Measurements from ENCODE around the gene JUP. TPM values are rescaled to one million over a fixed set of nuclear protein-coding genes. Genes with fewer than 3 reads are reported as not detected.

JUP gene
- total RNA-seq, 4 donors from 2014 or later = 24.5 to 56.6 (median 46.4) TPM

GRCh38 chr17:41810659-41811548, 24.4 kb upstream of the JUP start:
- H3K4me1 ChIP-seq = peaks cover 21 to 54% (median 45%) of the 10 kb centered on the region in 4 donors
- peak overlapping the region; percentile 70 to 89 (median 80) for H3K4me3 ChIP-seq
- DNase-seq (ENCODE audit: extremely low spot score) = no peak
- H3K36me3 ChIP-seq = peaks cover 0 to 26% (median 0%) of the 10 kb centered on the region in 4 donors
- peak overlapping the region; percentile 71 to 84 (median 82) for H3K27ac ChIP-seq (replicated peaks in 1 of 4)
- 13% methylated on average over 42 of the region's 58 CpGs for WGBS
- TF ChIP-seq CTCF (IDR thresholded peaks at IDR 0.05) = no peak
- TF ChIP-seq POLR2A (IDR thresholded peaks at IDR 0.05; ENCODE audit: low read depth) = no peak
- no peak for TF ChIP-seq POLR2AphosphoS5 (IDR thresholded peaks at IDR 0.05)
- no peaks in the 10 kb centered on the region for H3K9me3 ChIP-seq
- no peaks in the 10 kb centered on the region for H3K27me3 ChIP-seq
- intact Hi-C loops (cut with DNase I) = loop anchor here (5.0 kb wide), 1 partner anchor 56 kb away; the partner anchor contains the start of gene KLHL11

DNA sequence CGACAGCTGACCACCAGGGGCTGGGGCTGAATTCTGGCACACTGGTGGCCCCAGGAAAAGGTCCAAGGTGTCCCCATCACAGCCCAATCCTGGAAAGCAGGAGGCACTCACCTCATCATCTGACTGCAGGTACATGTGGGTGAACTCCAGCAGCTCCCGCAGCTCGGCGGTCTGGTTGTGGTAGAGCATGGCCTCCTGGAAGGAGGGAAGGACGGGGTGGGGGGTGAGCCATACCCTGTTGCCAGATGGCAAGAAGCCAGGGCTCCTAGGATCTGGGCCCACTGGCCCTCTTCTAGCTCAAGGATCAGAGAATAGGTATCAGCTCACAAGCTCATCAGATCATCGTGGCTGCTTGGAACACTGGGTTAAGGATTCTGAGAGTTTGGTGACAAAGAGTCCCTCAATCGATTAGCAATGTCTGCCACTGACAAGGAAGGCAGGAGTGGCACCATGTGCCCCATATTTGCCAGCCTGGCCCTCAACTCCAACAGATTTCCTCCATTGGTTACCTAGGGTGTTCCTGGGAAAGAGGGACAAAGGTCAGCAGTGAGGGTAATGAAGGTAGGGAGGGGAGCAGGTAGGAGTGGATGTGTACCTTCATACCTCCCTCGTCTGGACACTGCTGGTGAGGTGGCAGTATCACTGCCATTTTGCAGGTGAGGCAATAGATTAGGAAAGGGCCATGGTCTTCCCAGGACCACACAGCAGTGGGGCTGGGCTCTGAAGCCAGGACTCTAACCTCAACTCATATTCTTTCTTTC, 20.4 kb upstream of the JUP start:
- Histone ChIP-seq H3K36me3 (peaks cover 0 to 49% (median 6%) of the 10 kb centered on the region in 4 donors), H3K4me1 (peaks cover 15 to 31% (median 22%) of the 10 kb centered on the region in 4 donors), H3K27ac (replicated peaks in 1 of 4) (no peak overlapping the region), H3K27me3 (no peaks in the 10 kb centered on the region), H3K9me3 (no peaks in the 10 kb centered on the region), H3K4me3 (no peak overlapping the region)
- no peak for DNase-seq (ENCODE audit: extremely low spot score)
- intact Hi-C loops (cut with DNase I) = no loop called here
- 87% methylated on average over 5 of the region's 8 CpGs for WGBS
- TF ChIP-seq POLR2AphosphoS5 (IDR thresholded peaks at IDR 0.05) = no peak
- no peak for TF ChIP-seq EP300 (IDR thresholded peaks at IDR 0.05)
- no peak for TF ChIP-seq CTCF (IDR thresholded peaks at IDR 0.05)
- no peak for TF ChIP-seq POLR2A (IDR thresholded peaks at IDR 0.05; ENCODE audit: low read depth)

DNA sequence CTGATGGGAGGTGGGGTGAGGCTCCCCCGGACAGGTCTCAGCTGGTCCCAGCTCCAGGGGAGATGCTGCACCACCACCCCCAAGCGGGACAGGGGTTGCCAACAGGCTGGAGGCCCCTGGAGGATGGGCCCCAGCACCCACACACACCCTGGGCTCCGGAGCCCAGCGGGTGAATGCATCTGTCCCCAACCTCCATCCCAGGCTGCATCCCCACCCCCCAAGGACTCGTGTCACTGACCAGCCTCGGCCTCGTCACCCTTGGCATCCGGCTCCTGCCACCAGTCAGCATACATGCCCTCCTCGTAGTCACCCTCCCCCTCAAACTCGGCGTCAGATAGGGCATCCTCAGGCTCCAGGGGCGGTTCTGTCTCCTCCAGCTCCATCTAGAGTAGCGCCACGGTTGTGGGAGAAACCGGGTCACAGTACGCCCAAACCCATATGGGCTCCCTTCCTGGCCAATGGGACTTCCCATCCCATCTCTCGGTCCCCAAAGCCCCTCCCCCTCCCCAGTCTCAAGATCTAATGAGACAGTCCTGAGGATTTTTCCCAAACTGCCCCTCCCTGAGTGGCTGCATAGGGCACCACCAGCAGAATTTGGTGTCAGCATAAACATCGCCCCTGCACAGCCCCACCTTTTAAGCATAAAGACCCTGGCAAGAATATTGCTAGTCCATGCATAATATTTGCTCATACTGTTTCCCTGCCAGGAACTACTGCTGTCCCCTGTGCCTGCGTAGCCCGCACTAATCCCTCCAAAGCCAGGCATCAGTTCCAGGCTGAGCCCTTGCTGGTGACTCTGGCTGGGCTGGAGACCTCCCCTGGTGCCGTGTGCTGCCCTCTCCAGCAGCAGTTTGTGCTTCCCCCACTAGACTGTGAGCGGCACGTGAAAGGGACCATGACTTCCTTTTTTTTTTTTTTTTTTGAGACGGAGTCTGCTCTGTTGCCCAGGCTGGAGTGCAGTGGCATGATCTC, 16.8 kb upstream of the JUP start:
- Histone ChIP-seq H3K9me3 (no peaks in the 10 kb centered on the region), H3K4me1 (peaks cover 7 to 14% (median 9%) of the 10 kb centered on the region in 4 donors), H3K27me3 (peaks cover 0 to 17% (median 0%) of the 10 kb centered on the region in 4 donors), H3K4me3 (no peak overlapping the region), H3K36me3 (peaks cover 0 to 43% (median 6%) of the 10 kb centered on the region in 4 donors), H3K27ac (replicated peaks in 1 of 4) (no peak overlapping the region)
- DNase-seq (ENCODE audit: extremely low spot score) = no peak
- TF ChIP-seq EP300 (IDR thresholded peaks at IDR 0.05) (no peak), POLR2AphosphoS5 (IDR thresholded peaks at IDR 0.05) (no peak)
- intact Hi-C loops (cut with DNase I) = no loop called here
- 74% methylated on average over 19 of the region's 24 CpGs for WGBS

DNA sequence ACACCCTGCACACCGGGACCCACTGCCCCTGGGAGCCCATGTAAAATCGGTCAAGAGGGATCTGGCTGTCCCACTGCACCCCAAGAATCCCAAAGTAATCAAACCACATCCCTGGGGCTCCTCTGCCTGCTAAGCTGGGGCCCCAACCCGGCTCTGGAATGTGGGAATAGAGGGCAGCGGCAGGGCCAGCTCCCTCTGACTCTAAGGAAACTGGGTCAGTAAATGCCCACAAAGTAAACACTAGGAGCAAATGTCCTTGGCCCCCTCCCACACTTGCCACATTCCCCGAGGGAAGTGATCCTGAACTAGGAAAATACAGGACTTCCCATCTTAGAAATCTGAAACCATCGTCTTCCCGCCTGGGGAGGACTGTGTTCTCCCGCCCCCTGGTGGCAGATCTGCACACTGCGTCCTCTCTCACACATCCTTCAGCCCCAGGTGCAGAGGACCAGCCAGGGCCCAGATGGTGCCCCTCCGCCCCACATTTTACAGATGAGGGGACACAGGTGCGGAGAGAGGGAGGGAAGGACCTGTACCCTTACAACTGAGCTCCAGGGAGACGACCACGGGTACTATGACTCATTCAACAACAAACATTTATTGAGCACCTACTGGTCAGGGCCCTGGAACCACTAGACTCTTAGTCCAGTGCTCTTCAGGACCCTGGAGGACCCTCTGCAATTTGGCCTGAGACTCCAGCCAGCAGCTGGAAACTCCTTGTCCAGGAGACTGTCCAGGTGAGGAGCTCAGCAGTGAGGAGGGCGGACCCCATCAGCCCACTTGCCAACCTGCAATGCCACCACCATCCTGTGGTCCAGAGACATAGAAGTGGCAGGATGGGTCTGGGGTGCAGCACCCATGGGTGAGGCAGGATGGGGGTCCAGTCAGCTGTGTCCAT, 15.1 kb upstream of the JUP start:
- H3K27ac ChIP-seq (replicated peaks in 1 of 4) = peak overlapping the region in 1 of 4 donors; percentile 28
- peak overlapping the region in 3 of 4 donors; percentile 7 to 38 (median 23) for H3K4me3 ChIP-seq
- no peak for TF ChIP-seq EP300 (IDR thresholded peaks at IDR 0.05)
- peak in 2 of 3 experiments; percentile 96 to 97 for TF ChIP-seq CTCF (IDR thresholded peaks at IDR 0.05)
- no peak for TF ChIP-seq POLR2A (IDR thresholded peaks at IDR 0.05; ENCODE audit: low read depth)
- peak; percentile 6 to 41 for TF ChIP-seq POLR2AphosphoS5 (IDR thresholded peaks at IDR 0.05)
- H3K9me3 ChIP-seq = no peaks in the 10 kb centered on the region
- peaks cover 0 to 30% (median 6%) of the 10 kb centered on the region in 4 donors for H3K36me3 ChIP-seq
- peak; percentile 97 for DNase-seq (ENCODE audit: extremely low spot score)
- intact Hi-C loops (cut with DNase I) = loop anchor here (1.0 kb wide), 1 partner anchor 63 kb away; no protein-coding TSS in a partner anchor
- WGBS = 29% methylated on average over 8 of the region's 14 CpGs
- peaks cover 7 to 14% (median 9%) of the 10 kb centered on the region in 4 donors for H3K4me1 ChIP-seq
- peaks cover 0 to 17% (median 0%) of the 10 kb centered on the region in 4 donors for H3K27me3 ChIP-seq
